NCI-H146 (cell line): ENCODE results near the gene CEP104.

Source experiments
- DNase-seq: peaks from one replicate; lab custom pipeline; 2025; lab: John Stamatoyannopoulos, UW

The CEP104 gene

DNA sequence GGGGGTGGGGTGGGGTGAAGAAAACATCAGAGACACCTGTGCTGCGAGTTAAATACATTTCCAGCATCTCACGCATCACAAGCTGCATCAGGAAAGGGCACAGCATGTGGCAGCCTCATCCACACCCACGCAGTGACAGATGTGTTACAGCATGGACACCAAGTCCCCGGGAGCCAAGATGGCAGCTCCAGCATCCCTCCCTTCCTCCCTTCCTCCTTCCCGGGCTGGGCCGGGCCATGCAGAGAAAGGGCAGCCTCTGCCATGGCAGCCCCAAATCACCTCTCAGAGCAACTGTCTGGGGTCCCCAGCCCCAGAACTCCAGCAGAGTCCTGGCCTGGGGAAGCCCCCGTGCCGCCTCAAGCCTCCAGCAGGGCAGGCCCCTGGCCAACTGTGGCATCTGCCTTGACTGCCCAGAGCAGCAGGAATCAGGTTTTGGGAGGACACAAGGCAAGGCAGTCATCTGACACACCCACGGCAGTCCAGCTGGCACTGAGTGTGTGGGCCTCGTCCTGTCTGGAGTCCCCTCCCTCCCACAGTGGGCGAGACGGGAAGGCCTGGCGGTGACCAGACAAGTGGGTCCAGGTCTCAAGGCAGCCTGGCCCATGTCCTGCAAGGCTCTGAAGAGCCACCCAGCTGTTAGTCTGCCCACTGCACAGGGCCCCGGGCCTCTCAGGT is 78.3 kb downstream of the CEP104 start:
- DNase-seq = no peak

- DNase-seq = peak; percentile 9
Observed at GRCh38 chr1:3777647-3778589, 79.1 kb downstream of the CEP104 start.

- DNase-seq = no peak
Observed at GRCh38 chr1:3777078-3777547, 79.9 kb downstream of the CEP104 start.

- no peak for DNase-seq
Observed at GRCh38 chr1:3776231-3776961, 80.6 kb downstream of the CEP104 start.

GRCh38 chr1:3775490-3776230 is 81.4 kb downstream of the CEP104 start:
- DNase-seq = peak; percentile 68

DNA sequence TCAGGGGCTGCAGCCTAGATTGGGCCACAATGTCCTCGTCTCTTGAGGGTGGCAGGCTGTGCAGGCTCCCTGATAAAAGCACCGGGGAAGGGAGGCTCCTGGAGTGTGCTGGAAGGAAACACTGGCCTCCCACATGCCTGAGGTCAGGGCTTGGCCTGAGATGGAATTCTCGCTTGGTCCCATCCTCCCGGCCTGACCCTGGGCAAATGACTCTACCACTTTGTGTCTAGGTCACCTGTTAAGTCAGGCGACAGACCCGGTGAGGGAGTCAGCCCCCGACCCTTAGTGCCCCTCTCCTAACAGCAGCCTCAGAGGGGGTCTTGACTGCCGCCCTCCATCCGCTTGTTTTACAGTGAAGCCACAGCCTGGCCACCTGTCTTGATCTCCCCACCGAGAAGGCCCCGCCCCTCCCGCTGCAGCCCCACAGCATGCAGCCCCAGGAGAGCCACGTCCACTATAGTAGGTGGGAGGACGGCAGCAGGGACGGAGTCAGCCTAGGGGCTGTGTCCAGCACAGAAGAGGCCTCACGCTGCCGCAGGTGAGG is 82.0 kb downstream of the CEP104 start:
- no peak for DNase-seq

DNA sequence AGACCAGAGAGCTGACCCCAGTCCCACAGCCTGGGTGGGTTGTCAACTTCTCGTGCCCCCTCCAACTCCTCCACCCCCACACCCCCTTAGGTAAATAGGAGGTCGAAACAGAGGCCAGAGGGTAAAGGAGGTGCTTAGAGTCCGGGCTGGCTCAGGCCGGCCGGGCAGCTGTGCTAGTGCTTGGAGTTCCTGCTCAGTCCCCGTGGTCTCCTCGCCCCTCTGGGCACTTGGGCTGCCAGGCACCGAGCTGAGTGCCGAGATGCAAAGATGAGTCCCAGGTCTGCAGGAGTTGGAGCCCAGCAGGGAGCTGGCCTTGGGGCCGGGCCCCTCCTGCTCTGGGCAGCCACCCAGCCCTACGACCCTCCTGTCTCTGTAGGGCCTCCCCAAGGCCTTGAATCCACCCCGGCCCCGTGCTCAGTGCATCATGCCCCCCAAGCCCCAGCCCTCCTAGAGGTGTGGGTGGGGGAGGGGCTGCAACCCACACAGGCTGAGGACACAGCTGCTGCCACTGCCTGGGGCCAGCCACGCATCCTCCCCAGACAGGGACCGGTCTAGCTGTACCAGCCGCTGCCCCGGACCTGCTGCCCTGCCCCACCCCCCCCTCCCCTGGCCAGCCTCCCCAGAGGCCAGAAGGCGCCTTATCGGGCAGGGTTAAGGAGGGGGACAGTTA is 82.6 kb downstream of the CEP104 start:
- DNase-seq = no peak

GRCh38 chr1:3773572-3774275 is 83.3 kb downstream of the CEP104 start:
- no peak for DNase-seq

- no peak for DNase-seq
Observed at GRCh38 chr1:3772715-3773571, 84.1 kb downstream of the CEP104 start, which contains the start of gene SMIM1. TSS of gene SMIM1 (plus strand) at chr1:3772749. CDS start at chr1:3775374, 2,625 bp downstream.

- peak; percentile 83 for DNase-seq
Observed at GRCh38 chr1:3772027-3772714, 84.8 kb downstream of the CEP104 start.

- no peak for DNase-seq
Observed at GRCh38 chr1:3771108-3772026, 85.6 kb downstream of the CEP104 start.

- DNase-seq = no peak
Observed at GRCh38 chr1:3770047-3770765, 86.8 kb downstream of the CEP104 start.

- no peak for DNase-seq
Observed at GRCh38 chr1:3768811-3769390, 88.1 kb downstream of the CEP104 start.

GRCh38 chr1:3767328-3767925 is 89.6 kb downstream of the CEP104 start:
- DNase-seq = peak; percentile 22

DNA sequence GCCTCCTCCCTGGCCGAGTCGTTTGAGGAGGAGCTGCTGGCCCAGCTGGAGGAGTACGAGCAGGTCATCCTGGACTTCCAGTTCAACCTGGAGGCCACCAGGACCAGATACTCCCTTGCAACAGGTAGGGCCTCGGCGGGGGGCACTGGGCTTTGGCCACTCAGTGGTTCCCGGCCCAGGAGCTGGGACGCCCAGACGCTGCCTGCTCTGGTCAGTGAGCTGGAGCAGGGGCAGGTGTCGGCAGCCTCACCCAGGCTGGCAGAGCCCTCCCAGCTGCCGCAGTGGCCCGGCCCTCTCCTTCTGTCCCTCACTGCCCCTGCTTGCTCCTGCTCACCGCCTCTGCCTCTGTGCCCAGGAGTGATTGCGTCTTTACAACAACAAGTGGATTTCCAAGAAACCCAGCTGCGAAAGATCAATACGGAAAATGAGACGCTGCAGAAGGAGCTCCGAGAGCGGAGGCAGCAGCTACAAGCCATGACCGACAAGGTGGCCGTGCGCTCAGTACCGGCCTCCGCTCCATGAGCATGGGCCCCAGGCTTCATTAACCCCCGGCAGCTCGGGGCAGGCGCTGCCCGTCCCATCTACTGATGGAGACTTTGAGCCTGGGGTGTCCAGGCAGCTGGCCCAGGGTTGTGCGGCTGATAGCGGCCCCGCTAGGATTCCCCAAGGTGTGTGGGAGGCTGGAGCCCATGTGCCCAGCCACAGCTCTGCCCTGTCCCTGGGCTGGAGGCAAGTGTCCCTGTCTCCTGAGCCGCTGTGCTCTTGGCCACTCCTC is 93.5 kb downstream of the CEP104 start:
- DNase-seq = no peak
